Right cardiac atrium (tissue), 5 donors: ENCODE results near the gene STARD9. TPM values are rescaled to one million over a fixed set of nuclear protein-coding genes. Genes with fewer than 3 reads are reported as not detected.
"Not testable (repeated sequence)": the region's sequence is repeated elsewhere in the genome, so short reads cannot be mapped to it uniquely, and the experiment has no call there.

ENCODE experiments used
- ATAC-seq, 2 donors: fragments of 200-7000 bp; cut with Tn5 transposase; one replicate each; pipeline versions ENCODE4 v1.8.0 to v1.9.1; 2020; ENCODE audit warnings: moderate library complexity in 2 of 2, mild to moderate bottlenecking in 1 of 2
- DNase-seq, 3 donors: peaks; one replicate each; pipeline ENCODE4 v3.0.0-alpha.2; 2020
- H3K27ac ChIP-seq: one replicate; pipeline ENCODE4 v1.5.1; 2013; ENCODE audit warnings: mild to moderate bottlenecking, low read length, control low read depth, moderate library complexity
- H3K27me3 ChIP-seq: one replicate; pipeline ENCODE4 v1.6.1; 2013; ENCODE audit not compliant: control insufficient read depth, insufficient read depth
- H3K4me1 ChIP-seq: one replicate; pipeline ENCODE4 v1.6.1; 2013; ENCODE audit warnings: low read length; ENCODE audit not compliant: control insufficient read depth, insufficient read depth
- H3K4me3 ChIP-seq: one replicate; pipeline ENCODE4 v1.5.1; 2013; ENCODE audit warnings: low read length, control low read depth
- H3K9me3 ChIP-seq: one replicate; pipeline ENCODE4 v1.6.1; 2013; ENCODE audit warnings: low read length; ENCODE audit not compliant: control insufficient read depth
- WGBS: extraction: QIAGEN DNeasy Blood & Tissue Kit; methylation state at CpG from one replicate; pipeline ENCODE4 v1.1.7; 2013; 5-methylcytosine and 5-hydroxymethylcytosine counted together
- intact Hi-C, 4 donors: fragments of 100-400 bp; cut with DNase I; formaldehyde crosslinking; loops; one replicate each; pipeline versions ENCODE4 v1.11.0 to v1.14.0; 2022 to 2023
- polyA plus RNA-seq: library from polyadenylated mRNA; stranded (reverse); fragments of 200-250 nt; gene quantifications from one replicate; pipeline ENCODE4 v1.2.3, GENCODE V29; 2013
- total RNA-seq, 4 donors: library from RNA; stranded (reverse); fragmentation: NEBNext Ultra II Directional; extraction: Animal tissue kit (Norgen Biotek cat#: 25700); gene quantifications; one replicate each; pipeline ENCODE4 v1.2.1, GENCODE V29; 2021
- donor health status: healthy with polysubstance abuse.
- donor health status: DM: no; HTN: yes; CAD: no.
- donor health status: DM: no; HTN: no; CAD: no.
- donor health status: DM: no; HTN: yes; CAD: no; lungs with severe emphysema.
- donor health status: DM: yes; HTN: yes; CAD: no.

STARD9 gene
- total and polyA plus RNA-seq, 5 donors, result 8.6 to 12.0 (median 10.9) TPM

- no peaks in the 10 kb centered on the region for H3K4me1 ChIP-seq
- no peak overlapping the region for H3K4me3 ChIP-seq
- DNase-seq (no peak), ATAC-seq (peak; percentile 33 to 42)
- intact Hi-C loops, result no loop called here
- H3K27me3 ChIP-seq, result no peaks in the 10 kb centered on the region
- no peaks in the 10 kb centered on the region for H3K9me3 ChIP-seq
- peak overlapping the region; percentile 26 for H3K27ac ChIP-seq
- 72% methylated on average over 10 of the region's 10 CpGs for WGBS
Observed at GRCh38 chr15:42591238-42591934, 16.0 kb downstream of the STARD9 start.

- DNase-seq (no peak), ATAC-seq (no peak)
- Histone ChIP-seq H3K27ac (no peak overlapping the region), H3K4me1 (no peaks in the 10 kb centered on the region), H3K4me3 (no peak overlapping the region), H3K9me3 (no peaks in the 10 kb centered on the region), H3K27me3 (no peaks in the 10 kb centered on the region)
- 62% methylated on average over 3 of the region's 3 CpGs for WGBS
- intact Hi-C loops, result no loop called here
Observed at GRCh38 chr15:42592716-42593115, 17.3 kb downstream of the STARD9 start.

GRCh38 chr15:42593143-42593542, 17.7 kb downstream of the STARD9 start:
- WGBS, result 41% methylated on average over 4 of the region's 4 CpGs
- peak; percentile 49 to 76 (median 59) for DNase-seq
- Histone ChIP-seq H3K9me3 (no peaks in the 10 kb centered on the region), H3K4me1 (no peaks in the 10 kb centered on the region), H3K27ac (peak overlapping the region; percentile 48), H3K4me3 (no peak overlapping the region), H3K27me3 (no peaks in the 10 kb centered on the region)
- peak; percentile 78 to 91 for ATAC-seq
- intact Hi-C loops, result no loop called here

- no peak for ATAC-seq
- H3K27me3 ChIP-seq, result no peaks in the 10 kb centered on the region
- no peaks in the 10 kb centered on the region for H3K4me1 ChIP-seq
- H3K9me3 ChIP-seq, result no peaks in the 10 kb centered on the region
- 60% methylated on average over 5 of the region's 5 CpGs for WGBS
- H3K27ac ChIP-seq, result no peak overlapping the region
- no peak overlapping the region for H3K4me3 ChIP-seq
- intact Hi-C loops, result no loop called here
- no peak for DNase-seq
Observed at GRCh38 chr15:42594095-42594494, 18.7 kb downstream of the STARD9 start.

- Histone ChIP-seq H3K27me3 (no peaks in the 10 kb centered on the region), H3K27ac (peak overlapping the region; percentile 21), H3K9me3 (no peaks in the 10 kb centered on the region), H3K4me1 (no peaks in the 10 kb centered on the region), H3K4me3 (no peak overlapping the region)
- peak; percentile 46 to 84 (median 56) for DNase-seq
- 40% methylated on average over 4 of the region's 4 CpGs for WGBS
- peak; percentile 63 to 66 for ATAC-seq
- intact Hi-C loops, result no loop called here
Observed at GRCh38 chr15:42595626-42596240, 20.3 kb downstream of the STARD9 start.

- ATAC-seq, H3K27me3 ChIP-seq, H3K4me3 ChIP-seq, H3K4me1 ChIP-seq, H3K9me3 ChIP-seq, intact Hi-C loops, H3K27ac ChIP-seq: not testable (repeated sequence)
- DNase-seq, result peak in 1 of 3 donors; percentile 60
- WGBS, result 97% methylated on average over 30 of the region's 30 CpGs
Observed at GRCh38 chr15:42601316-42601715, 25.9 kb downstream of the STARD9 start.

- Histone ChIP-seq H3K27ac (no peak overlapping the region), H3K27me3 (no peaks in the 10 kb centered on the region), H3K4me1 (no peaks in the 10 kb centered on the region), H3K4me3 (no peak overlapping the region), H3K9me3 (no peaks in the 10 kb centered on the region)
- intact Hi-C loops, result no loop called here
- ATAC-seq (no peak), DNase-seq (no peak)
- WGBS, result 89% methylated on average over 3 of the region's 3 CpGs
Observed at GRCh38 chr15:42602501-42602900, 27.1 kb downstream of the STARD9 start.

GRCh38 chr15:42603978-42604377, 28.6 kb downstream of the STARD9 start:
- intact Hi-C loops, result no loop called here
- H3K4me1 ChIP-seq, result peaks cover 5% of the 10 kb centered on the region
- H3K4me3 ChIP-seq, result no peak overlapping the region

GRCh38 chr15:42604894-42605744, 29.7 kb downstream of the STARD9 start:
- Histone ChIP-seq H3K4me1 (peaks cover 7% of the 10 kb centered on the region), H3K27me3 (no peaks in the 10 kb centered on the region), H3K4me3 (no peak overlapping the region), H3K9me3 (no peaks in the 10 kb centered on the region), H3K27ac (no peak overlapping the region)
- ATAC-seq (peak; percentile 69 to 76), DNase-seq (no peak)
- intact Hi-C loops, result no loop called here
- WGBS, result 61% methylated on average over 8 of the region's 8 CpGs

More at GRCh38 chr15:42603978-42604377, 28.6 kb downstream of the STARD9 start:
- WGBS, result 89% methylated on average over 2 of the region's 2 CpGs
- Histone ChIP-seq H3K9me3 (no peaks in the 10 kb centered on the region), H3K27ac (no peak overlapping the region), H3K27me3 (no peaks in the 10 kb centered on the region)
- DNase-seq (no peak), ATAC-seq (no peak)

- no peak overlapping the region for H3K27ac ChIP-seq
- intact Hi-C loops, result no loop called here
Observed at GRCh38 chr15:42605796-42606195, 30.4 kb downstream of the STARD9 start.

GRCh38 chr15:42608110-42608531, 32.7 kb downstream of the STARD9 start:
- peaks cover 7% of the 10 kb centered on the region for H3K4me1 ChIP-seq
- peak; percentile 7 to 24 for ATAC-seq
- intact Hi-C loops, result no loop called here

More at GRCh38 chr15:42605796-42606195, 30.4 kb downstream of the STARD9 start:
- ATAC-seq, result no peak
- Histone ChIP-seq H3K4me3 (no peak overlapping the region), H3K4me1 (peaks cover 7% of the 10 kb centered on the region), H3K27me3 (no peaks in the 10 kb centered on the region), H3K9me3 (no peaks in the 10 kb centered on the region)
- DNase-seq, result no peak
- 57% methylated on average over 3 of the region's 3 CpGs for WGBS

More at GRCh38 chr15:42608110-42608531, 32.7 kb downstream of the STARD9 start:
- no peak overlapping the region for H3K27ac ChIP-seq
- no peaks in the 10 kb centered on the region for H3K9me3 ChIP-seq
- 22% methylated on average over 4 of the region's 4 CpGs for WGBS
- H3K27me3 ChIP-seq, result no peaks in the 10 kb centered on the region
- no peak for DNase-seq
- no peak overlapping the region for H3K4me3 ChIP-seq
